Measurements from ENCODE around the gene GNAQ. TPM values are rescaled to one million over a fixed set of nuclear protein-coding genes. Genes with fewer than 3 reads are reported as not detected.
A peak's percentile ranks its signal among the peaks of the same experiment; 100 is the strongest.

GNAQ gene
- total RNA-seq, 1 experiment from 2014 or later = 0.51 TPM

DNA sequence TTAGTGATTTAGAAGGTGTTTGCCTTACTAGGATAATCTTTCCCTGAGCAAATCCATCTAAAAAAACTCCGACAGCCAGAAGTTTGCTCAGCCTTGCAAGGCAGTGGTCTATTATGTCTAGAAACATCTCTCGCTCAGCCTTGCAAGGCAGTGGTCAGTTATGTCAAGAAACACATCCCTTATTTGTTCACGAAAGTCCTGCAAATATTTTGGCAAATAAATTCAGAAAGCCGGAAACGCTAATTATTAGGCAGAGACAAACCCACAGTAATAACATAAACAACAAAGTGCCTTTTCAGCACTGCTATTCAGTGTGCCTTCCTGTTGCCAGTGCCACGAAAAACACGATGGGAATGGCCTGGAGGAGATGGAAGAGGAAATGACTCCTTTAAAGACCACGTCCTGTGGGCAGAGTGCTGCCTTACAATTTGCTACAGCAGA, 184.5 kb downstream of the GNAQ start:
- Histone ChIP-seq H3K27ac (ENCODE audit: low read length) (no peak overlapping the region), H3F3A (ENCODE audit: low read length, unreplicated experiment) (no peaks in the 10 kb centered on the region), H3K9me3 (ENCODE audit: low read length) (no peaks in the 10 kb centered on the region), H3K4me3 (ENCODE audit: low read length) (no peak overlapping the region), H3K36me3 (ENCODE audit: low read depth, low read length) (no peaks in the 10 kb centered on the region), H3K4me1 (ENCODE audit: insufficient read depth, low read length) (no peaks in the 10 kb centered on the region), H4K20me1 (ENCODE audit: low read length) (no peaks in the 10 kb centered on the region), H3K27me3 (ENCODE audit: low read length) (no peaks in the 10 kb centered on the region), H3K9ac (ENCODE audit: low read length) (no peak overlapping the region), H3K9me2 (replicated peaks; ENCODE audit: low read length) (no peaks in the 10 kb centered on the region), H3K4me2 (ENCODE audit: low read length) (no peak overlapping the region), H2AFZ (ENCODE audit: low read length) (no peak overlapping the region), H3K79me2 (ENCODE audit: low read length) (no peaks in the 10 kb centered on the region)
- no TSS peak for BruUV-seq (replicated peaks)
- ATAC-seq (peak; percentile 77), DNase-seq (peak; percentile 24)
- intact Hi-C loops (cut with micrococcal nuclease) = loop anchor here (10.0 kb wide), 1 partner anchor 82 kb away; no protein-coding TSS in a partner anchor
- POLR2A ChIA-PET (ENCODE audit: unreplicated experiment) = no interaction called here
- no peak for TF ChIP-seq EZH2 (IDR thresholded peaks at IDR 0.05; ENCODE audit: low read length, unreplicated experiment)
- no peak for TF ChIP-seq CTCF (conservative IDR thresholded peaks at IDR 0.05; ENCODE audit: low read depth, low read length)
- TF ChIP-seq EZH2phosphoT487 (IDR thresholded peaks at IDR 0.05; ENCODE audit: borderline replicate concordance, low read length) = no peak
- CTCF ChIA-PET = no interaction called here

- Histone ChIP-seq H3K79me2 (ENCODE audit: low read length) (no peaks in the 10 kb centered on the region), H3K9me3 (ENCODE audit: low read length) (no peaks in the 10 kb centered on the region), H3K36me3 (ENCODE audit: low read depth, low read length) (no peaks in the 10 kb centered on the region), H3K4me3 (ENCODE audit: low read length) (no peak overlapping the region), H3K4me2 (ENCODE audit: low read length) (no peak overlapping the region), H3K4me1 (ENCODE audit: insufficient read depth, low read length) (peaks cover 7% of the 10 kb centered on the region), H3K27me3 (ENCODE audit: low read length) (no peaks in the 10 kb centered on the region), H3K9ac (ENCODE audit: low read length) (no peak overlapping the region), H2AFZ (ENCODE audit: low read length) (no peak overlapping the region), H3K9me2 (replicated peaks; ENCODE audit: low read length) (no peaks in the 10 kb centered on the region), H4K20me1 (ENCODE audit: low read length) (no peaks in the 10 kb centered on the region), H3K27ac (ENCODE audit: low read length) (no peak overlapping the region), H3F3A (ENCODE audit: low read length, unreplicated experiment) (no peaks in the 10 kb centered on the region)
- no TSS peak for BruUV-seq (replicated peaks)
- DNase-seq (no peak), ATAC-seq (no peak)
- intact Hi-C loops (cut with micrococcal nuclease) = loop anchor here (5.0 to 10.0 kb wide), 2 partner anchors 52 to 80 kb away; no protein-coding TSS in a partner anchor
- no peak for TF ChIP-seq EZH2 (IDR thresholded peaks at IDR 0.05; ENCODE audit: low read length, unreplicated experiment)
- no peak for TF ChIP-seq CTCF (conservative IDR thresholded peaks at IDR 0.05; ENCODE audit: low read depth, low read length)
- TF ChIP-seq EZH2phosphoT487 (IDR thresholded peaks at IDR 0.05; ENCODE audit: borderline replicate concordance, low read length) = no peak
- ChIA-PET POLR2A (ENCODE audit: unreplicated experiment) (no interaction called here), CTCF (no interaction called here)
Observed at GRCh38 chr9:77844415-77844814, 187.2 kb downstream of the GNAQ start.

DNA sequence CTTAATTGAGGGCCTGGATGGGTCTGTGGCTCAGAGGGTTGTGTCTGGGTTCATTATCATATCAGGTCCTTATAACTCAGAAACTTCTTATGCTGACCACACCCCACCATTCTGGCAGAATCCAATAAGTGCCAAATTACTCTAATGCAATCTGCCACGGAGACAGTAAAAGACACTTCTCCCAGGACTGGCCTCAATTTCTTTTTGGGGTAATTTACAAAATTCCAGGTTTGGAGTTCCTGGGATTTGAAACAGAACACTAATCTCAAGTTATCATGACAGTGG, 187.8 kb downstream of the GNAQ start:
- H3K27ac ChIP-seq (ENCODE audit: low read length) = no peak overlapping the region
- no peak overlapping the region for H3K4me2 ChIP-seq (ENCODE audit: low read length)
- ChIA-PET POLR2A (ENCODE audit: unreplicated experiment) (no interaction called here), CTCF (no interaction called here)
- no peak overlapping the region for H3K4me3 ChIP-seq (ENCODE audit: low read length)
- no peak overlapping the region for H3K9ac ChIP-seq (ENCODE audit: low read length)
- intact Hi-C loops (cut with micrococcal nuclease) = loop anchor here (5.0 to 10.0 kb wide), 2 partner anchors 52 to 79 kb away; no protein-coding TSS in a partner anchor
- no peak overlapping the region for H2AFZ ChIP-seq (ENCODE audit: low read length)
- ATAC-seq (no peak), DNase-seq (no peak)
- no peaks in the 10 kb centered on the region for H3F3A ChIP-seq (ENCODE audit: low read length, unreplicated experiment)
- H3K9me2 ChIP-seq (replicated peaks; ENCODE audit: low read length) = no peaks in the 10 kb centered on the region
- no peaks in the 10 kb centered on the region for H3K79me2 ChIP-seq (ENCODE audit: low read length)
- TF ChIP-seq EZH2phosphoT487 (IDR thresholded peaks at IDR 0.05; ENCODE audit: borderline replicate concordance, low read length) (no peak), CTCF (conservative IDR thresholded peaks at IDR 0.05; ENCODE audit: low read depth, low read length) (no peak), EZH2 (IDR thresholded peaks at IDR 0.05; ENCODE audit: low read length, unreplicated experiment) (no peak)
- BruUV-seq (replicated peaks) = no TSS peak
- H3K27me3 ChIP-seq (ENCODE audit: low read length) = no peaks in the 10 kb centered on the region
- H4K20me1 ChIP-seq (ENCODE audit: low read length) = no peaks in the 10 kb centered on the region
- peaks cover 9% of the 10 kb centered on the region for H3K4me1 ChIP-seq (ENCODE audit: insufficient read depth, low read length)
- no peaks in the 10 kb centered on the region for H3K9me3 ChIP-seq (ENCODE audit: low read length)
- H3K36me3 ChIP-seq (ENCODE audit: low read depth, low read length) = no peaks in the 10 kb centered on the region
